ENCODE data around the gene NPTX1. TPM values are rescaled to one million over a fixed set of nuclear protein-coding genes. Genes with fewer than 3 reads are reported as not detected.

The NPTX1 gene, protein sequence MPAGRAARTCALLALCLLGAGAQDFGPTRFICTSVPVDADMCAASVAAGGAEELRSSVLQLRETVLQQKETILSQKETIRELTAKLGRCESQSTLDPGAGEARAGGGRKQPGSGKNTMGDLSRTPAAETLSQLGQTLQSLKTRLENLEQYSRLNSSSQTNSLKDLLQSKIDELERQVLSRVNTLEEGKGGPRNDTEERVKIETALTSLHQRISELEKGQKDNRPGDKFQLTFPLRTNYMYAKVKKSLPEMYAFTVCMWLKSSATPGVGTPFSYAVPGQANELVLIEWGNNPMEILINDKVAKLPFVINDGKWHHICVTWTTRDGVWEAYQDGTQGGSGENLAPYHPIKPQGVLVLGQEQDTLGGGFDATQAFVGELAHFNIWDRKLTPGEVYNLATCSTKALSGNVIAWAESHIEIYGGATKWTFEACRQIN
- total RNA-seq (0.57 and 1.3 TPM in 2 replicates), polyA plus RNA-seq (0.07 and 1.2 TPM in 2 replicates), polyA minus RNA-seq (0.09 and 2.7 TPM in 2 replicates)
- total RNA-seq (2013): 0.05 TPM

DNA sequence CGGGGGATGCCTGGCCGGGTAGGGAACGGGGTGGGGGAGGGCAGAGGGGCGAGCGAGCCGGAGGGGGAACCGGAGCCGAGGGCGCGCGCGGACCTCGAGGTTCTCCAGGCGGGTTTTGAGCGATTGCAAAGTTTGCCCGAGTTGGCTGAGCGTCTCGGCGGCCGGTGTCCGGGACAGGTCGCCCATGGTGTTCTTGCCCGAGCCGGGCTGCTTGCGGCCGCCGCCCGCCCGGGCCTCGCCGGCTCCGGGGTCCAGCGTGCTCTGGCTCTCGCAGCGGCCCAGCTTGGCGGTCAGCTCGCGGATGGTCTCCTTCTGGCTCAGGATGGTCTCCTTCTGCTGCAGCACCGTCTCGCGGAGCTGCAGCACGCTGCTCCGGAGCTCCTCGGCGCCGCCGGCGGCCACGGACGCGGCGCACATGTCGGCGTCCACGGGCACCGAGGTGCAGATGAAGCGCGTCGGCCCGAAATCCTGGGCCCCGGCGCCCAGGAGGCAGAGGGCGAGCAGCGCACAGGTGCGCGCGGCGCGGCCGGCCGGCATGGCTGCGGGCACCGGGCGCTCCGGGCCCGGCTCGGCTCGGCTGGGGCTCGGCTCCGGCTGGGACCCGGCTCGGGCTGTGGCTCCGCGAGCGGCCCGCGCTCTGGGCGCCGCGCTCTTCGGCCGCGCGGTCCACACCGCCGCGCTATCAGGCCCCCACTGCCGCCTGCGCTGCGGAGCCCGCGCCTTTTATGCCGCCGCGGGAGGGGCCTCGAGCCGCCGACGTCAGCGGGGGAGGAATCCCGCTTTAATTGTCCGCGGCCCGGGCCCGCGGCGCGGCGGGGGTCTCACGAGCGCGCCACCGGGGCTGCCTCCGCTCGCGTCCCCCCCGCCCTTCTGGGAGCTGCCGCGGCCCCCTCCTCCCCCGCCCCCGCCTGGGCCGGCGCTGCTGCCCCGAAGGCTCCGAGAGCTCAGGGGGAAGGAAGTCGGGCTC, at the start of gene NPTX1:
Gene NPTX1, minus strand, starts transcription at position 698 of the 967 bp plus-strand sequence. Its CDS starts 161 bp downstream, at position 537.
- peak within 1 kb of the TSS; percentile 93 for H3K4me2 ChIP-seq (replicated peaks; ENCODE audit: low read depth, low read length, poor library complexity, severe bottlenecking)
- ATAC-seq (ENCODE audit: low read depth) (peak; percentile 7), DNase-seq (peak; percentile 62)
- H3K27ac Mint-ChIP-seq: no peak within 1 kb of the TSS
- intact Hi-C loops (cut with micrococcal nuclease): no loop called here
- peaks cover 0 to 18% (median 0%) of the 10 kb centered on the region in 3 donors for H3K9me3 ChIP-seq (ENCODE audit: control extremely low read depth in 1 of 3, control insufficient read depth in 2 of 3, insufficient read depth in 1 of 3, low read length in 2 of 3)
- peaks cover 55 to 60% of the 10 kb centered on the region in 2 donors for H3K4me1 ChIP-seq (ENCODE audit: control insufficient read depth in 2 of 2, insufficient read depth in 2 of 2, low read length in 2 of 2)
- peak within 1 kb of the TSS; percentile 51 for H2AFZ ChIP-seq (ENCODE audit: insufficient read depth, low read depth, low read length, poor library complexity, severe bottlenecking)
- H3K9ac ChIP-seq (ENCODE audit: low read length): peak within 1 kb of the TSS; percentile 58
- ChIA-PET POLR2A (interaction anchor here (0.6 to 1.9 kb wide), 2 partner anchors 22 to 372 kb away, joined by 3 to 4 read pairs; no protein-coding TSS in a partner anchor), CTCF (interaction anchor here (1.4 kb wide), 1 partner anchor 49 kb away, joined by 3 read pairs; no protein-coding TSS in a partner anchor)
- no peaks in the 10 kb centered on the region for H3K79me2 ChIP-seq (ENCODE audit: control insufficient read depth, insufficient read depth, low read length)
- peaks cover 29% of the 10 kb centered on the region for H3K4me1 Mint-ChIP-seq
- no peak within 1 kb of the TSS for H3K27ac ChIP-seq (ENCODE audit: low read length in 2 of 2)
- 2% methylated on average over 136 of the region's 136 CpGs for WGBS (ENCODE audit: insufficient coverage)
- peaks cover 56% of the 10 kb centered on the region for H3K27me3 Mint-ChIP-seq
- TF ChIP-seq EZH2 (IDR thresholded peaks at IDR 0.05; ENCODE audit: borderline replicate concordance, insufficient read depth, low read depth, low read length, poor library complexity, severe bottlenecking): no peak
- TF ChIP-seq, protein P1, sequence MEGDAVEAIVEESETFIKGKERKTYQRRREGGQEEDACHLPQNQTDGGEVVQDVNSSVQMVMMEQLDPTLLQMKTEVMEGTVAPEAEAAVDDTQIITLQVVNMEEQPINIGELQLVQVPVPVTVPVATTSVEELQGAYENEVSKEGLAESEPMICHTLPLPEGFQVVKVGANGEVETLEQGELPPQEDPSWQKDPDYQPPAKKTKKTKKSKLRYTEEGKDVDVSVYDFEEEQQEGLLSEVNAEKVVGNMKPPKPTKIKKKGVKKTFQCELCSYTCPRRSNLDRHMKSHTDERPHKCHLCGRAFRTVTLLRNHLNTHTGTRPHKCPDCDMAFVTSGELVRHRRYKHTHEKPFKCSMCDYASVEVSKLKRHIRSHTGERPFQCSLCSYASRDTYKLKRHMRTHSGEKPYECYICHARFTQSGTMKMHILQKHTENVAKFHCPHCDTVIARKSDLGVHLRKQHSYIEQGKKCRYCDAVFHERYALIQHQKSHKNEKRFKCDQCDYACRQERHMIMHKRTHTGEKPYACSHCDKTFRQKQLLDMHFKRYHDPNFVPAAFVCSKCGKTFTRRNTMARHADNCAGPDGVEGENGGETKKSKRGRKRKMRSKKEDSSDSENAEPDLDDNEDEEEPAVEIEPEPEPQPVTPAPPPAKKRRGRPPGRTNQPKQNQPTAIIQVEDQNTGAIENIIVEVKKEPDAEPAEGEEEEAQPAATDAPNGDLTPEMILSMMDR (IDR thresholded peaks at IDR 0.05): no peak
- no peaks in the 10 kb centered on the region for H4K20me1 ChIP-seq (ENCODE audit: control insufficient read depth, insufficient read depth, low read length, poor library complexity, severe bottlenecking)
- no peaks in the 10 kb centered on the region for H3K9me3 Mint-ChIP-seq (ENCODE audit: insufficient read depth)
- H3K36me3 ChIP-seq (replicated peaks in 1 of 2; ENCODE audit: control extremely low read depth in 1 of 2, control insufficient read depth in 1 of 2, extremely low read depth in 1 of 2, insufficient read depth in 2 of 2, low read length in 1 of 2): no peaks in the 10 kb centered on the region
- H3K4me3 ChIP-seq (ENCODE audit: control extremely low read depth in 1 of 5, extremely low read depth in 1 of 5, insufficient read depth in 1 of 5, low read depth in 2 of 5, low read length in 4 of 5): peak within 1 kb of the TSS in 3 of 5 experiments; percentile 41 to 55 (median 45)
- peak within 1 kb of the TSS; percentile 79 for H3K4me3 Mint-ChIP-seq
- H3K27me3 ChIP-seq (replicated peaks in 1 of 4; ENCODE audit: control extremely low read depth in 1 of 4, control insufficient read depth in 3 of 4, insufficient read depth in 4 of 4, low read length in 3 of 4): peaks cover 0 to 75% (median 25%) of the 10 kb centered on the region in 4 experiments
